Measurements from ENCODE around the gene C8G.

C8G gene

GRCh38 chr9:136910197-136910900, 34.7 kb upstream of the C8G start:
- POLR2A ChIA-PET (ENCODE audit: low non-redundant PET) = interaction anchor here (0.7 kb wide), 1 partner anchor 86 kb away, joined by 3 read pairs; no protein-coding TSS in a partner anchor
- CTCF ChIA-PET = interaction anchor here (0.6 to 0.9 kb wide), 3 partner anchors 9 to 29 kb away, joined by 3 to 4 read pairs (median 3); no protein-coding TSS in a partner anchor

GRCh38 chr9:136910901-136911245, 34.2 kb upstream of the C8G start:
- no peak for DNase-seq (ENCODE audit: low spot score)
- ChIA-PET CTCF (interaction anchor here (0.7 to 0.9 kb wide), 3 partner anchors 9 to 170 kb away, joined by 3 to 4 read pairs (median 3); no protein-coding TSS in a partner anchor), POLR2A (ENCODE audit: low non-redundant PET) (interaction anchor here (0.7 kb wide), 1 partner anchor 86 kb away, joined by 3 read pairs; no protein-coding TSS in a partner anchor)
- peak overlapping the region; percentile 2 for H3K27ac ChIP-seq
- no peak for TF ChIP-seq CTCF (conservative IDR thresholded peaks at IDR 0.05; ENCODE audit: low read depth)

More at GRCh38 chr9:136910197-136910900, 34.7 kb upstream of the C8G start:
- H3K27ac ChIP-seq = peak overlapping the region; percentile 2
- no peak for TF ChIP-seq CTCF (conservative IDR thresholded peaks at IDR 0.05; ENCODE audit: low read depth)
- DNase-seq (ENCODE audit: low spot score) = no peak

GRCh38 chr9:136913701-136914438, 31.2 kb upstream of the C8G start:
- CTCF ChIA-PET = interaction anchor here (0.6 kb wide), 2 partner anchors 10 to 132 kb away, joined by 3 read pairs; partner anchors contain the start of gene NPDC1
- POLR2A ChIA-PET (ENCODE audit: low non-redundant PET) = no interaction called here
- no peak for TF ChIP-seq CTCF (conservative IDR thresholded peaks at IDR 0.05; ENCODE audit: low read depth)

GRCh38 chr9:136915632-136916329, 29.3 kb upstream of the C8G start:
- ChIA-PET POLR2A (ENCODE audit: low non-redundant PET) (no interaction called here), CTCF (no interaction called here)
- TF ChIP-seq CTCF (conservative IDR thresholded peaks at IDR 0.05; ENCODE audit: low read depth) = no peak
- no peak for DNase-seq (ENCODE audit: low spot score)
- H3K27ac ChIP-seq = peak overlapping the region; percentile 19; the same call in 1 of the 2 replicates

More at GRCh38 chr9:136913701-136914438, 31.2 kb upstream of the C8G start:
- no peak for DNase-seq (ENCODE audit: low spot score)
- H3K27ac ChIP-seq = peak overlapping the region; percentile 20

- DNase-seq (ENCODE audit: low spot score) = no peak
- H3K27ac ChIP-seq = peak overlapping the region; percentile 19
- POLR2A ChIA-PET (ENCODE audit: low non-redundant PET) = no interaction called here
- CTCF ChIA-PET = interaction anchor here (0.5 kb wide), 1 partner anchor 16 kb away, joined by 5 read pairs; no protein-coding TSS in a partner anchor
- no peak for TF ChIP-seq CTCF (conservative IDR thresholded peaks at IDR 0.05; ENCODE audit: low read depth)
Observed at GRCh38 chr9:136916330-136917184, 28.5 kb upstream of the C8G start.
